K562 (cell line): ENCODE measurements around the gene PGGHG. TPM values are rescaled to one million over a fixed set of nuclear protein-coding genes. Genes with fewer than 3 reads are reported as not detected.

Experiments
- ATAC-seq: fragments of 200-7000 bp; cut with Tn5 transposase; 3 replicates; pipeline ENCODE4 v1.9.1; 2020; ENCODE audit warnings: moderate library complexity
- BruUV-seq: library from RNA; stranded (reverse); fragments of 400-500 nt; replicated peaks from 2 replicates; lab custom pipeline; 2021; lab: Mats Ljungman, UMichigan
- CTCF ChIA-PET: fragments of 300-600 bp; formaldehyde crosslinking; extraction: SDS; loops from one replicate; lab custom pipeline; 2021; ENCODE audit warnings: low intra/inter-chr PET ratio; lab: Yijun Ruan, JAX
- POLR2A ChIA-PET: fragments of 300-600, 350-650 bp; sonication (Branson Sonifier 250); formaldehyde crosslinking; extraction: SDS; loops from one replicate; lab custom pipeline; 2021; ENCODE audit warnings: antibody characterized with exemption, inconsistent platforms; lab: Yijun Ruan, JAX
- DNase-seq, 4 experiments: peaks; one replicate each; pipeline versions ENCODE4 v3.0.0 to v3.0.0-alpha.2; 2011 to 2018; ENCODE audit warnings: low spot score in 3 of 4, mixed read lengths in 3 of 4; ENCODE audit errors: extremely low read depth in 1 of 4
- FAIRE-seq: peaks from 2 replicates; lab custom pipeline; 2011; peaks lifted over from hg19 to GRCh38; lab: Jason Lieb, UNC
- H2AFZ ChIP-seq: 2 replicates; pipeline ENCODE4 v1.6.0; 2011; ENCODE audit warnings: low read depth, low read length, control low read depth, inconsistent platforms
- H3K27ac ChIP-seq: fragments of 200-600 bp; 3 replicates; pipeline ENCODE4 v1.8.0; 2011; ENCODE audit warnings: low read depth, mild to moderate bottlenecking, control low read depth, inconsistent platforms, low read length, moderate library complexity, mixed read lengths; ENCODE audit errors: extremely low read depth
- H3K27me3 ChIP-seq, 2 experiments: fragments of 300-600 bp in 1 of 2; 2 replicates in 1 of 2; 3 replicates in 1 of 2; pipeline versions ENCODE4 v1.6.0 to v1.8.0; 2011; ENCODE audit warnings: inconsistent platforms in 2 of 2, low read length in 2 of 2, mild to moderate bottlenecking in 1 of 2, mixed read lengths in 1 of 2, moderate library complexity in 1 of 2; ENCODE audit not compliant: control insufficient read depth in 2 of 2, insufficient read depth in 2 of 2
- H3K36me3 ChIP-seq: fragments of 300-600 bp; 3 replicates; pipeline ENCODE4 v1.8.0; 2011; ENCODE audit warnings: mild to moderate bottlenecking, low read length, inconsistent platforms; ENCODE audit not compliant: control insufficient read depth, insufficient read depth
- H3K4me1 ChIP-seq, 2 experiments: fragments of 200-600 bp in 1 of 2; replicated peaks in 1 of 2; 2 replicates in 1 of 2; 3 replicates in 1 of 2; pipeline versions ENCODE4 v1.5.1 to v1.8.0; 2011; ENCODE audit warnings: inconsistent platforms in 2 of 2, low read length in 2 of 2, mild to moderate bottlenecking in 1 of 2, mixed read lengths in 1 of 2, moderate library complexity in 1 of 2; ENCODE audit not compliant: control insufficient read depth in 2 of 2, insufficient read depth in 2 of 2
- H3K4me2 ChIP-seq: 2 replicates; pipeline ENCODE4 v1.6.1; 2011; ENCODE audit warnings: low read length, control low read depth, inconsistent platforms, mixed read lengths; ENCODE audit not compliant: insufficient read depth
- H3K4me3 ChIP-seq: fragments of 200-600 bp; sonication (generic), shearing (Covaris generic); 2 replicates; pipeline ENCODE4 v1.5.1; 2016; ENCODE audit warnings: control low read depth, inconsistent platforms
- H3K79me2 ChIP-seq: fragments of 200-600 bp; 3 replicates; pipeline ENCODE4 v1.8.0; 2011; ENCODE audit warnings: low read length, inconsistent platforms; ENCODE audit not compliant: control insufficient read depth, insufficient read depth
- H3K9ac ChIP-seq, 2 experiments: 2 replicates each; pipeline versions ENCODE4 v1.6.0 to v1.6.1; 2011; ENCODE audit warnings: low read depth in 2 of 2, low read length in 2 of 2, control low read depth in 1 of 2, inconsistent platforms in 1 of 2, mild to moderate bottlenecking in 1 of 2, mixed read lengths in 1 of 2; ENCODE audit not compliant: insufficient read depth in 1 of 2
- H3K9me1 ChIP-seq: one replicate; pipeline ENCODE4 v1.6.0; 2011; ENCODE audit warnings: inconsistent platforms, mild to moderate bottlenecking, low read length, moderate library complexity; ENCODE audit not compliant: control insufficient read depth, insufficient read depth
- H3K9me3 ChIP-seq: replicated peaks from 2 replicates; pipeline ENCODE4 v1.5.1; 2011; ENCODE audit warnings: low read depth, low read length, inconsistent platforms; ENCODE audit not compliant: control insufficient read depth, insufficient read depth
- H4K20me1 ChIP-seq: replicated peaks from 2 replicates; pipeline ENCODE4 v1.6.1; 2011; ENCODE audit warnings: low read length, inconsistent platforms, mixed read lengths; ENCODE audit not compliant: control insufficient read depth, insufficient read depth
- ASH1L ChIP-seq: fragments of 450-650 bp; IDR thresholded peaks from 2 replicates; pipeline ENCODE4 v1.6.1; 2018; ENCODE audit warnings: borderline replicate concordance, mild to moderate bottlenecking, low read depth; ENCODE audit not compliant: partially characterized antibody
- ATF7 ChIP-seq: fragments of 450-650 bp; IDR thresholded peaks from 2 replicates; pipeline ENCODE4 v1.7.1; 2014; ENCODE audit warnings: mild to moderate bottlenecking, moderate library complexity
- CBX1 ChIP-seq: sonication (generic); IDR thresholded peaks from 2 replicates; pipeline ENCODE4 v1.6.1; 2016; ENCODE audit warnings: antibody characterized with exemption, low read depth, mild to moderate bottlenecking
- CBX3 ChIP-seq, 2 experiments: IDR thresholded peaks; 1 replicate in 1 of 2; 2 replicates in 1 of 2; pipeline ENCODE4 v1.6.1; 2012; ENCODE audit warnings: inconsistent platforms in 2 of 2, low read length in 2 of 2, borderline replicate concordance in 1 of 2, control low read depth in 1 of 2
- DDX20 ChIP-seq: fragments of 450-650 bp; IDR thresholded peaks from 2 replicates; pipeline ENCODE4 v1.6.1; 2016; ENCODE audit warnings: missing genetic modification characterization, low read depth, mild to moderate bottlenecking, missing compliant biosample characterization, moderate library complexity
- DIDO1 ChIP-seq: fragments of 450-650 bp; IDR thresholded peaks from 2 replicates; pipeline ENCODE4 v1.6.1; 2016; ENCODE audit warnings: low read depth, missing biosample characterization, missing genetic modification characterization
- ELF4 ChIP-seq: fragments of 450-650 bp; formaldehyde crosslinking; IDR thresholded peaks from 2 replicates; pipeline ENCODE4 v1.4.0; 2022; ENCODE audit warnings: missing genetic modification characterization
- HNRNPUL1 ChIP-seq: fragments of 200-400 bp; formaldehyde crosslinking; IDR thresholded peaks from 2 replicates; pipeline ENCODE4 v1.6.1; 2017; ENCODE audit warnings: low read length
- MXI1 ChIP-seq: IDR thresholded peaks from 2 replicates; pipeline ENCODE4 v1.6.1; 2011; ENCODE audit warnings: low read depth, mild to moderate bottlenecking, improper control_type of control experiment, low read length
- SMARCB1 ChIP-seq: IDR thresholded peaks from 2 replicates; pipeline ENCODE4 v1.6.1; 2011; ENCODE audit warnings: improper control_type of control experiment, low read depth; ENCODE audit not compliant: insufficient read length
- SNIP1 ChIP-seq: fragments of 450-650 bp; IDR thresholded peaks from 2 replicates; pipeline ENCODE4 v1.7.1; 2017; ENCODE audit warnings: low read depth, mild to moderate bottlenecking
- SUPT5H ChIP-seq: fragments of 450-650 bp; IDR thresholded peaks from 2 replicates; pipeline ENCODE4 v1.6.1; 2016
- ZFPM2 ChIP-seq: fragments of 250-450 bp; sonication (Bioruptor Pico); IDR thresholded peaks from 2 replicates; pipeline ENCODE4 v1.5.1; 2022; ENCODE audit warnings: mild to moderate bottlenecking
- ZNF507 ChIP-seq: conservative IDR thresholded peaks from 2 replicates; pipeline ENCODE4 v1.6.1; 2017; ENCODE audit warnings: missing genetic modification characterization, missing compliant biosample characterization
- WGBS: fragments of 100-300 bp; shearing (Covaris generic); methylation state at CpG from one replicate; pipeline ENCODE4 v1.1.6; 2016; ENCODE audit warnings: low coverage, mixed read lengths; ENCODE audit not compliant: insufficient coverage; ENCODE audit errors: missing lambda C conversion rate; 5-methylcytosine and 5-hydroxymethylcytosine counted together
- in situ Hi-C: fragments of 300-500 bp; cut with MboI; formaldehyde crosslinking; loops from 4 replicates; pipeline ENCODE4 v1.15.0; 2018; ENCODE audit warnings: inconsistent platforms, mixed read lengths
- intact Hi-C: fragments of 100-400 bp; cut with micrococcal nuclease; formaldehyde crosslinking; loops from 2 replicates; pipeline ENCODE4 v1.14.2; 2022
- polyA plus RNA-seq, 8 experiments: library from polyadenylated mRNA; depleted of rRNA in 4 of 8; stranded (reverse) in 5 of 8; unstranded in 3 of 8; fragments of >200 nt; fragmentation: Nextera tagmentation in 2 of 8; fragmentation: Illumina TruSeq in 1 of 8; extraction: Ambion mirVana in 2 of 8; extraction: Trizol in 1 of 8; gene quantifications; 2 replicates each; pipeline versions ENCODE4 v1.2.1 to v1.2.3, GENCODE V29; 2011 to 2014; ENCODE audit warnings: inconsistent platforms in 1 of 8, missing spikeins in 1 of 8
- total RNA-seq, 7 experiments: library from RNA; depleted of rRNA in 6 of 7; stranded (reverse); fragments of >200 nt in 6 of 7; fragmentation: Illumina TruSeq in 2 of 7; extraction: Trizol in 2 of 7; gene quantifications; 2 replicates each; pipeline versions ENCODE4 v1.2.1 to v1.2.3, GENCODE V29; 2011 to 2021; ENCODE audit warnings: low replicate concordance in 1 of 7
- TF ChIP-seq, protein P1 (sequence below): fragments of 450-650 bp; IDR thresholded peaks from 2 replicates; pipeline ENCODE4 v1.6.1; 2016; ENCODE audit warnings: antibody characterized with exemption
- TF ChIP-seq, protein P2 (sequence below): sonication (generic); formaldehyde crosslinking; IDR thresholded peaks from 2 replicates; pipeline ENCODE4 v1.8.0; 2022; ENCODE audit warnings: mild to moderate bottlenecking, missing genetic modification reagents
- TF ChIP-seq, protein P3 (sequence below): sonication (generic); formaldehyde crosslinking; IDR thresholded peaks from 2 replicates; pipeline ENCODE4 v1.8.0; 2022; ENCODE audit warnings: missing genetic modification reagents, mild to moderate bottlenecking, moderate library complexity, borderline replicate concordance
- TF ChIP-seq, protein P4 (sequence below): fragments of 450-650 bp; IDR thresholded peaks from 2 replicates; pipeline ENCODE4 v1.6.1; 2016; ENCODE audit warnings: borderline replicate concordance

Gene PGGHG
- total and polyA plus RNA-seq, 9 of the 15 experiments (the other 6 are each of a cell fraction or from before 2014, with no cell fraction given) = 0.38 to 85.1 (median 18.1) TPM

DNA sequence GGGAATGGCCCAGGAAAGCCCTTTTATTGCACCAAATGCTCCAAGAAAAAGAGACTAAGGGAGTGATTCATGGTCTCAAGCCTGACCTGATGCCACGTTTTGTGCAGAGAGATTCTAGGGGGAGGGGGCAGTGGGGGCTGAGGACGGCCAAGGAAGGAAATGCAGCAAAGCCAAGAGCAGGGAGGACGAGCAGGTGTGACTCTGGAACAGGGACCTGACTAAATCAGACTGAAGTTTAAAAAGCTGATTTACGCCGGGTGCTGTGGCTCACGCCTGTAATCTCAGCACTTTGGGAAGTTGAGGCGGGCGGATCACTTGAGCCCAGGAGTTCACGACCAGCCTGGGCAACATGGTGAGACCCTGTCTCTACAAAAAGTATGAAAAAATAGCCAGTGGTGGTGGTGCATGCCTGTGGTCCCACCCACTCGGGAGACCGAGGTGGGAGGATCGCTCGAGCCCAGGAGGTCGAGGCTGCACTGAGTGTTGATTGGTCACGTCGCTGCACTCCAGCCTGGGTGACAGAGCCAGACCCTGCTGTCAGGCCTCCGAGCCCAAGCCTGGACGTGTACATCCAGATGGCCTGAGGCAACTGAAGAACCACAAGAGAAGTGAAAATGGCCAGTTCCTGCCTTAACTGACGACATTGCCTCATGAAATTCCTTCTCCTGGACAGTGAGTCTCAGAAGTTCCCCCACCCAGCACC is 42.6 kb downstream of the PGGHG start:
- DNase-seq (no peak), FAIRE-seq (no peak), ATAC-seq (no peak)
- Histone ChIP-seq H3K79me2 (peaks cover 20% of the 10 kb centered on the region), H3K9me1 (no peaks in the 10 kb centered on the region), H3K27me3 (no peaks in the 10 kb centered on the region), H3K4me2 (no peak overlapping the region), H3K4me3 (no peak overlapping the region), H3K9me3 (peaks cover 7% of the 10 kb centered on the region; the same call in 1 of the 2 replicates), H2AFZ (no peak overlapping the region), H3K9ac (no peak overlapping the region), H4K20me1 (no peaks in the 10 kb centered on the region), H3K4me1 (peaks cover 52 to 54% of the 10 kb centered on the region in 2 experiments), H3K36me3 (no peaks in the 10 kb centered on the region), H3K27ac (no peak overlapping the region)
- POLR2A ChIA-PET = interaction anchor here (1.0 to 2.7 kb wide), 2 partner anchors 19 to 24 kb away, joined by 3 to 20 read pairs; no protein-coding TSS in a partner anchor
- intact Hi-C loops = no loop called here
- BruUV-seq = no TSS peak
- WGBS = 92% methylated on average over 18 of the region's 19 CpGs
- CTCF ChIA-PET = no interaction called here
- in situ Hi-C loops = no loop called here
- TF ChIP-seq ZNF507 (tag) (no peak), MXI1 (no peak), DIDO1 (tag) (no peak), ELF4 (CRISPR knock-in tag) (no peak), DDX20 (no peak), SUPT5H (no peak), CBX3 (IDR thresholded peaks at IDR 0.05; ENCODE audit: borderline replicate concordance in 1 of 2, low read length in 2 of 2) (peak in 1 of 2 experiments; percentile 78; a peak in 1 of 3 replicates), SMARCB1 (no peak), HNRNPUL1 (no peak), ASH1L (no peak), ZFPM2 (CRISPR knock-in tag) (no peak), SNIP1 (no peak), CBX1 (peak; percentile 29; the same call in 1 of the 2 replicates), ATF7 (no peak)
- TF ChIP-seq, protein P1, sequence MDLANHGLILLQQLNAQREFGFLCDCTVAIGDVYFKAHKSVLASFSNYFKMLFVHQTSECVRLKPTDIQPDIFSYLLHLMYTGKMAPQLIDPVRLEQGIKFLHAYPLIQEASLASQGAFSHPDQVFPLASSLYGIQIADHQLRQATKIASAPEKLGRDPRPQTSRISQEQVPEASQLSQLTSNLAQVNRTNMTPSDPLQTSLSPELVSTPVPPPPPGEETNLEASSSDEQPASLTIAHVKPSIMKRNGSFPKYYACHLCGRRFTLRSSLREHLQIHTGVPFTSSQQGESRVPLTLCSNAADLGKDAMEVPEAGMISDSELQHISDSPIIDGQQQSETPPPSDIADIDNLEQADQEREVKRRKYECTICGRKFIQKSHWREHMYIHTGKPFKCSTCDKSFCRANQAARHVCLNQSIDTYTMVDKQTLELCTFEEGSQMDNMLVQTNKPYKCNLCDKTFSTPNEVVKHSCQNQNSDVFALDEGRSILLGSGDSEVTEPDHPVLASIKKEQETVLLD = no peak
- TF ChIP-seq, protein P2, sequence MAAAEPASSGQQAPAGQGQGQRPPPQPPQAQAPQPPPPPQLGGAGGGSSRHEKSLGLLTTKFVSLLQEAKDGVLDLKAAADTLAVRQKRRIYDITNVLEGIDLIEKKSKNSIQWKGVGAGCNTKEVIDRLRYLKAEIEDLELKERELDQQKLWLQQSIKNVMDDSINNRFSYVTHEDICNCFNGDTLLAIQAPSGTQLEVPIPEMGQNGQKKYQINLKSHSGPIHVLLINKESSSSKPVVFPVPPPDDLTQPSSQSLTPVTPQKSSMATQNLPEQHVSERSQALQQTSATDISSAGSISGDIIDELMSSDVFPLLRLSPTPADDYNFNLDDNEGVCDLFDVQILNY (CRISPR knock-in tag) = no peak
- TF ChIP-seq, protein P3, sequence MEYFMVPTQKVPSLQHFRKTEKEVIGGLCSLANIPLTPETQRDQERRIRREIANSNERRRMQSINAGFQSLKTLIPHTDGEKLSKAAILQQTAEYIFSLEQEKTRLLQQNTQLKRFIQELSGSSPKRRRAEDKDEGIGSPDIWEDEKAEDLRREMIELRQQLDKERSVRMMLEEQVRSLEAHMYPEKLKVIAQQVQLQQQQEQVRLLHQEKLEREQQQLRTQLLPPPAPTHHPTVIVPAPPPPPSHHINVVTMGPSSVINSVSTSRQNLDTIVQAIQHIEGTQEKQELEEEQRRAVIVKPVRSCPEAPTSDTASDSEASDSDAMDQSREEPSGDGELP (CRISPR knock-in tag) = 0 out of 2 replicates have a peak, but pooled peaks have one; percentile 17
- TF ChIP-seq, protein P4, sequence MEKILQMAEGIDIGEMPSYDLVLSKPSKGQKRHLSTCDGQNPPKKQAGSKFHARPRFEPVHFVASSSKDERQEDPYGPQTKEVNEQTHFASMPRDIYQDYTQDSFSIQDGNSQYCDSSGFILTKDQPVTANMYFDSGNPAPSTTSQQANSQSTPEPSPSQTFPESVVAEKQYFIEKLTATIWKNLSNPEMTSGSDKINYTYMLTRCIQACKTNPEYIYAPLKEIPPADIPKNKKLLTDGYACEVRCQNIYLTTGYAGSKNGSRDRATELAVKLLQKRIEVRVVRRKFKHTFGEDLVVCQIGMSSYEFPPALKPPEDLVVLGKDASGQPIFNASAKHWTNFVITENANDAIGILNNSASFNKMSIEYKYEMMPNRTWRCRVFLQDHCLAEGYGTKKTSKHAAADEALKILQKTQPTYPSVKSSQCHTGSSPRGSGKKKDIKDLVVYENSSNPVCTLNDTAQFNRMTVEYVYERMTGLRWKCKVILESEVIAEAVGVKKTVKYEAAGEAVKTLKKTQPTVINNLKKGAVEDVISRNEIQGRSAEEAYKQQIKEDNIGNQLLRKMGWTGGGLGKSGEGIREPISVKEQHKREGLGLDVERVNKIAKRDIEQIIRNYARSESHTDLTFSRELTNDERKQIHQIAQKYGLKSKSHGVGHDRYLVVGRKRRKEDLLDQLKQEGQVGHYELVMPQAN = no peak
